Endothelial cell of umbilical vein (primary cell): ENCODE measurements around the gene RAB10. TPM values are rescaled to one million over a fixed set of nuclear protein-coding genes. Genes with fewer than 3 reads are reported as not detected.
"Not testable (repeated sequence)": the region's sequence is repeated elsewhere in the genome, so short reads cannot be mapped to it uniquely, and the experiment has no call there.

Experiments
- BruUV-seq: library from RNA; stranded (reverse); fragments of 400-500 nt; replicated peaks from 2 replicates; lab custom pipeline; 2021; lab: Mats Ljungman, UMichigan
- CTCF ChIA-PET: fragments of 300-600, 350-600 bp; sonication (Branson Sonifier 250); formaldehyde crosslinking; loops from one replicate; lab custom pipeline; 2021; ENCODE audit warnings: antibody characterized with exemption, inconsistent platforms; lab: Charles Lee
- POLR2A ChIA-PET: fragments of 300-600, 350-600 bp; sonication (Branson Sonifier 250); formaldehyde crosslinking; loops from one replicate; lab custom pipeline; 2021; ENCODE audit warnings: antibody characterized with exemption, inconsistent platforms; lab: Charles Lee
- DNase-seq: peaks from one replicate; pipeline ENCODE4 v3.0.0-alpha.2; 2011; ENCODE audit warnings: low read depth, low spot score
- FAIRE-seq: peaks from 2 replicates; lab custom pipeline; 2011; peaks lifted over from hg19 to GRCh38; lab: Jason Lieb, UNC
- H2AFZ ChIP-seq: 2 replicates; pipeline ENCODE4 v1.6.0; 2012; ENCODE audit warnings: low read depth, low read length, control low read depth, inconsistent platforms
- H3K27ac ChIP-seq: 2 replicates; pipeline ENCODE4 v1.5.1; 2011; ENCODE audit warnings: low read depth, mild to moderate bottlenecking, control low read depth, low read length, moderate library complexity; ENCODE audit not compliant: insufficient read depth
- H3K27me3 ChIP-seq, 2 experiments: 2 replicates each; pipeline versions ENCODE4 v1.6.0 to v1.6.1; 2011; ENCODE audit warnings: low read length in 2 of 2, mixed read lengths in 1 of 2; ENCODE audit not compliant: control insufficient read depth in 2 of 2, insufficient read depth in 2 of 2
- H3K36me3 ChIP-seq, 2 experiments: 2 replicates in 1 of 2; 3 replicates in 1 of 2; pipeline ENCODE4 v1.5.1; 2011; ENCODE audit warnings: low read length in 2 of 2, mild to moderate bottlenecking in 1 of 2, moderate library complexity in 1 of 2; ENCODE audit not compliant: control insufficient read depth in 2 of 2, insufficient read depth in 2 of 2; ENCODE audit errors: extremely low read depth in 1 of 2
- H3K4me1 ChIP-seq: 3 replicates; pipeline ENCODE4 v1.5.1; 2011; ENCODE audit warnings: mild to moderate bottlenecking, low read length; ENCODE audit not compliant: control insufficient read depth, insufficient read depth; ENCODE audit errors: extremely low read depth
- H3K4me2 ChIP-seq: 2 replicates; pipeline ENCODE4 v1.6.1; 2011; ENCODE audit warnings: low read length, control low read depth, mixed read lengths; ENCODE audit not compliant: insufficient read depth
- H3K4me3 ChIP-seq, 3 experiments: fragments of 200-600 bp in 1 of 3; sonication (generic), shearing (Covaris generic) in 1 of 3; replicated peaks in 1 of 3; 2 replicates each; pipeline ENCODE4 v1.5.1; 2011 to 2016; ENCODE audit warnings: control low read depth in 3 of 3, low read length in 3 of 3, mild to moderate bottlenecking in 2 of 3, inconsistent platforms in 1 of 3, low read depth in 1 of 3, moderate library complexity in 1 of 3; ENCODE audit not compliant: insufficient read depth in 1 of 3
- H3K79me2 ChIP-seq: 2 replicates; pipeline ENCODE4 v1.6.0; 2012; ENCODE audit warnings: low read length, inconsistent platforms; ENCODE audit not compliant: control insufficient read depth, insufficient read depth
- H3K9ac ChIP-seq: replicated peaks from 2 replicates; pipeline ENCODE3; 2011; ENCODE audit warnings: low read length, control low read depth; ENCODE audit not compliant: insufficient read depth; ENCODE audit errors: extremely low read depth
- H3K9me1 ChIP-seq: replicated peaks from 3 replicates; pipeline ENCODE4 v1.6.0; 2011; ENCODE audit warnings: mild to moderate bottlenecking, low read length; ENCODE audit not compliant: control insufficient read depth, insufficient read depth; ENCODE audit errors: extremely low read depth
- H3K9me3 ChIP-seq: replicated peaks from 2 replicates; pipeline ENCODE4 v1.5.1; 2012; ENCODE audit warnings: low read length, inconsistent platforms; ENCODE audit not compliant: control insufficient read depth, insufficient read depth
- H4K20me1 ChIP-seq: replicated peaks from 2 replicates; pipeline ENCODE3; 2011; ENCODE audit warnings: mild to moderate bottlenecking, low read length; ENCODE audit not compliant: control insufficient read depth, insufficient read depth; ENCODE audit errors: extremely low read depth
- EZH2 ChIP-seq: IDR thresholded peaks from 2 replicates; pipeline ENCODE4 v1.6.1; 2012; ENCODE audit warnings: borderline replicate concordance, low read depth, mild to moderate bottlenecking, moderate library complexity, low read length, inconsistent platforms; ENCODE audit not compliant: severe bottlenecking
- FOS ChIP-seq: IDR thresholded peaks from 2 replicates; pipeline ENCODE4 v1.6.1; 2011; ENCODE audit warnings: mild to moderate bottlenecking, low read length, moderate library complexity, borderline replicate concordance; ENCODE audit not compliant: insufficient read depth
- GATA2 ChIP-seq: IDR thresholded peaks from 2 replicates; pipeline ENCODE4 v1.7.0; 2011; ENCODE audit warnings: low read depth, mild to moderate bottlenecking, moderate library complexity, mixed read lengths, low read length; ENCODE audit not compliant: insufficient read length, insufficient read depth
- JUN ChIP-seq: IDR thresholded peaks from 2 replicates; pipeline ENCODE4 v1.6.1; 2011; ENCODE audit warnings: borderline replicate concordance, low read depth; ENCODE audit not compliant: insufficient read length, insufficient read depth
- MYC ChIP-seq: IDR thresholded peaks from one replicate; pipeline ENCODE4 v1.6.1; 2011; ENCODE audit warnings: mild to moderate bottlenecking, low read depth, low read length
- POLR2A ChIP-seq: IDR thresholded peaks from 2 replicates; pipeline ENCODE4 v1.6.1; 2012; ENCODE audit warnings: low read depth, mild to moderate bottlenecking, control low read depth, low read length
- POLR2AphosphoS5 ChIP-seq: IDR thresholded peaks from 2 replicates; pipeline ENCODE4 v1.6.1; 2012; ENCODE audit warnings: low read depth, mild to moderate bottlenecking, control low read depth, low read length, moderate library complexity; ENCODE audit not compliant: insufficient read depth
- dilution Hi-C: fragments of 300-500 bp; cut with MboI; formaldehyde crosslinking; loops from one replicate; pipeline ENCODE4 v1.15.0; 2019; ENCODE audit warnings: low sequenced_read_pairs; ENCODE audit not compliant: extremely low pct_ligation_motif_present
- intact Hi-C: fragments of 100-400 bp; cut with micrococcal nuclease; formaldehyde crosslinking; loops from one replicate; pipeline ENCODE4 v1.10.0; 2022
- polyA plus RNA-seq, 4 experiments: library from polyadenylated mRNA; depleted of rRNA in 3 of 4; stranded (reverse) in 3 of 4; unstranded in 1 of 4; fragments of >200 nt; gene quantifications; 2 replicates each; pipeline versions ENCODE4 v1.2.1 to v1.2.3, GENCODE V29; 2011 to 2012; ENCODE audit warnings: missing spikeins in 1 of 4
- total RNA-seq: library from RNA; stranded (reverse); gene quantifications from 2 replicates; pipeline ENCODE4 v1.2.3, GENCODE V29; 2021
- TF ChIP-seq, protein P1 (sequence below), 2 donors: IDR thresholded peaks; 1 replicate in 1 of 2; 2 replicates in 1 of 2; pipeline ENCODE4 v1.5.1; 2011; ENCODE audit warnings: low read length in 2 of 2, mild to moderate bottlenecking in 2 of 2, moderate library complexity in 2 of 2, control low read depth in 1 of 2, inconsistent platforms in 1 of 2, low read depth in 1 of 2; ENCODE audit not compliant: insufficient read depth in 1 of 2; ENCODE audit errors: extremely low read depth in 1 of 2
- TF ChIP-seq, protein P2 (sequence below): IDR thresholded peaks from 2 replicates; pipeline ENCODE4 v1.6.1; 2011; ENCODE audit not compliant: insufficient read depth, insufficient read length

Gene RAB10
- total and polyA plus RNA-seq, 2 donors (not counting 3 experiments of a cell fraction or from before 2014, with no cell fraction given): 45.1 to 104 TPM

DNA sequence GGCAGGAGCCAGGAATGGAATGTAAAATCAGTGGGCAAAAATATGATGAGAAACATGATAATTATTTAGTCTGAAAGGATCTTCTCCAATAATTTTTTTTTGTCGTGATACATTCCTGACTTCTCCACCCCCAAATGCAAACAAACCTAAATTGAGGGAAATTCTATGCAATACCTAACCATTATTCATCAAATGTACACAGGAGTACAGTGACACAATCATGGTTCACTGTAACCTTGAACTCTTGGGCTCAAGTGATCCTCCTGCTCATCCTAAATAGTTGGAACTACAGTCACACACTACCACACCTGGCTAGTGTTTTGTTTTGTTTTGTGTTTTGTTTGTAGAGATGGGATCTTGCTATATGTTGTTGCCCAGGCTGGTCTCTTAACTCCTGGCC is 46.5 kb downstream of the RAB10 start:
- H3K36me3 ChIP-seq: no peaks in the 10 kb centered on the region
- intact Hi-C loops: no loop called here
- POLR2A ChIA-PET: no interaction called here
- no peaks in the 10 kb centered on the region for H3K27me3 ChIP-seq
- H3K9ac ChIP-seq: no peak overlapping the region
- H3K79me2 ChIP-seq: peaks cover 88% of the 10 kb centered on the region
- no peaks in the 10 kb centered on the region for H3K9me1 ChIP-seq
- FAIRE-seq: no peak
- no peak for DNase-seq
- H3K9me3 ChIP-seq: no peaks in the 10 kb centered on the region
- no peak overlapping the region for H2AFZ ChIP-seq
- no peak overlapping the region for H3K4me2 ChIP-seq
- H3K4me3 ChIP-seq: no peak overlapping the region
- H3K27ac ChIP-seq: no peak overlapping the region
- BruUV-seq: no TSS peak
- dilution Hi-C loops: no loop called here
- TF ChIP-seq POLR2A: no peak
- no peak for TF ChIP-seq POLR2AphosphoS5
- TF ChIP-seq FOS: no peak
- TF ChIP-seq, protein P1, sequence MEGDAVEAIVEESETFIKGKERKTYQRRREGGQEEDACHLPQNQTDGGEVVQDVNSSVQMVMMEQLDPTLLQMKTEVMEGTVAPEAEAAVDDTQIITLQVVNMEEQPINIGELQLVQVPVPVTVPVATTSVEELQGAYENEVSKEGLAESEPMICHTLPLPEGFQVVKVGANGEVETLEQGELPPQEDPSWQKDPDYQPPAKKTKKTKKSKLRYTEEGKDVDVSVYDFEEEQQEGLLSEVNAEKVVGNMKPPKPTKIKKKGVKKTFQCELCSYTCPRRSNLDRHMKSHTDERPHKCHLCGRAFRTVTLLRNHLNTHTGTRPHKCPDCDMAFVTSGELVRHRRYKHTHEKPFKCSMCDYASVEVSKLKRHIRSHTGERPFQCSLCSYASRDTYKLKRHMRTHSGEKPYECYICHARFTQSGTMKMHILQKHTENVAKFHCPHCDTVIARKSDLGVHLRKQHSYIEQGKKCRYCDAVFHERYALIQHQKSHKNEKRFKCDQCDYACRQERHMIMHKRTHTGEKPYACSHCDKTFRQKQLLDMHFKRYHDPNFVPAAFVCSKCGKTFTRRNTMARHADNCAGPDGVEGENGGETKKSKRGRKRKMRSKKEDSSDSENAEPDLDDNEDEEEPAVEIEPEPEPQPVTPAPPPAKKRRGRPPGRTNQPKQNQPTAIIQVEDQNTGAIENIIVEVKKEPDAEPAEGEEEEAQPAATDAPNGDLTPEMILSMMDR (IDR thresholded peaks at IDR 0.05; ENCODE audit: extremely low read depth in 1 of 2, insufficient read depth in 1 of 2, low read depth in 1 of 2, low read length in 2 of 2): no peak
- no peak for TF ChIP-seq JUN
- no peak for TF ChIP-seq EZH2
- TF ChIP-seq, protein P2, sequence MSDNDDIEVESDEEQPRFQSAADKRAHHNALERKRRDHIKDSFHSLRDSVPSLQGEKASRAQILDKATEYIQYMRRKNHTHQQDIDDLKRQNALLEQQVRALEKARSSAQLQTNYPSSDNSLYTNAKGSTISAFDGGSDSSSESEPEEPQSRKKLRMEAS: no peak
- no peak for TF ChIP-seq GATA2
- TF ChIP-seq MYC: no peak
- CTCF ChIA-PET: no interaction called here
- peaks cover 4% of the 10 kb centered on the region for H4K20me1 ChIP-seq
- no peaks in the 10 kb centered on the region for H3K4me1 ChIP-seq

DNA sequence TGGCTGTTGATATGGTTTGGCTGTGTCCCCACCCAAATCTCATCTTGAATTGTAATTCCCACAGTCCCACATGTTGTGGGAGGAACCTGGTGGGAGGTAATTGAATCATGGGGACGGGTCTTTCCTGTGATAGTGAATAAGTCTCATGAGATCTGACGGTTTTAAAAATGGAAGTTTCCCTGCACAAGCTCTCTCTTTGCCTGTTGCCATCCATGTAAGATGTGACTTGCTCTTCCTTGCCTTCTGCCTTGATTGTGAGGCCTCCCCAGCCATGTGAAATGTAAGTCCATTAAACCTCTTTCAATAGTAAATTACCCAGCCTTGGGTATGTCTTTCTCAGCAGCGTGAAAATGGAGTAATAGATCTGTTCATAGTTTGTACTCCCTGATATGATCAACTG is 47.0 kb downstream of the RAB10 start:
- H3K36me3 ChIP-seq, intact Hi-C loops, H3K9me1 ChIP-seq, BruUV-seq, FAIRE-seq, H3K27ac ChIP-seq, H3K4me3 ChIP-seq, dilution Hi-C loops, H3K27me3 ChIP-seq, H3K9ac ChIP-seq, H2AFZ ChIP-seq, DNase-seq, CTCF ChIA-PET, POLR2A ChIA-PET, H3K4me2 ChIP-seq, H4K20me1 ChIP-seq, H3K4me1 ChIP-seq, H3K9me3 ChIP-seq: not testable (repeated sequence)
- peaks cover 84% of the 10 kb centered on the region for H3K79me2 ChIP-seq
